GM12891 (cell line): ENCODE data around the gene SHLD1.

Experiments
- DNase-seq: peaks from one replicate; pipeline ENCODE4 v3.0.0; 2011; ENCODE audit warnings: low spot score; ENCODE audit not compliant: insufficient read length
- FAIRE-seq: peaks from 2 replicates; lab custom pipeline; 2011; peaks lifted over from hg19 to GRCh38; lab: Jason Lieb, UNC
- PAX5 ChIP-seq: IDR thresholded peaks from 2 replicates; pipeline ENCODE4 v1.6.1; 2011; ENCODE audit warnings: low read length, moderate library complexity, mild to moderate bottlenecking; ENCODE audit not compliant: insufficient read depth, severe bottlenecking
- POLR2A ChIP-seq: IDR thresholded peaks from 2 replicates; pipeline ENCODE4 v1.6.1; 2011; ENCODE audit warnings: low read depth, low read length, control low read depth
- POLR2AphosphoS5 ChIP-seq: IDR thresholded peaks from 2 replicates; pipeline ENCODE4 v1.6.1; 2011; ENCODE audit warnings: low read depth, low read length, control low read depth
- POU2F2 ChIP-seq: IDR thresholded peaks from 2 replicates; pipeline ENCODE4 v1.6.1; 2011; ENCODE audit warnings: low read depth, mild to moderate bottlenecking, control low read depth, low read length, moderate library complexity
- SPI1 ChIP-seq: IDR thresholded peaks from 2 replicates; pipeline ENCODE4 v1.6.1; 2011; ENCODE audit warnings: low read depth, low read length, control low read depth
- TAF1 ChIP-seq: IDR thresholded peaks from 2 replicates; pipeline ENCODE4 v1.6.1; 2011; ENCODE audit warnings: low read depth, low read length, control low read depth

SHLD1 gene

DNA sequence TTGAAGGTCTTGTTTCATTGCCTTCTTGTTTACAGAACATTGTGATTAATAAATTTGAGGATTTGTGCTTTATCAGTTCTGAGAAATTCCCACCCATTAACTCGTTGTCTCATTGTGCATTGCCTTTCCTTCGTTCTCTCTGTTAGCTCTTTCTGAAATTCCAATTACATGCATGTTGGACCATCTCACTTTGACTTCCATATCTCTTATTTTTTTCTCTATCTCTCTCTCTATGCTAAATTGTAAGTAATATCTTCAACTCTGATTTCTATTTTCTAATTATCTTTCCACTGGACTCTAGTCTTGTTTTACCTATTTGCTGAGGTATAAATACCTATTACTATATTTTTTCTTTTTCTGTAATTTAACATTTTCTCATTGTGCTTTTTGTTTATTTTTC is 92.3 kb downstream of the SHLD1 start:
- FAIRE-seq (peak; percentile 28), DNase-seq (no peak)
- TF ChIP-seq POU2F2 (no peak), SPI1 (no peak), PAX5 (no peak), POLR2A (no peak), POLR2AphosphoS5 (no peak)

DNA sequence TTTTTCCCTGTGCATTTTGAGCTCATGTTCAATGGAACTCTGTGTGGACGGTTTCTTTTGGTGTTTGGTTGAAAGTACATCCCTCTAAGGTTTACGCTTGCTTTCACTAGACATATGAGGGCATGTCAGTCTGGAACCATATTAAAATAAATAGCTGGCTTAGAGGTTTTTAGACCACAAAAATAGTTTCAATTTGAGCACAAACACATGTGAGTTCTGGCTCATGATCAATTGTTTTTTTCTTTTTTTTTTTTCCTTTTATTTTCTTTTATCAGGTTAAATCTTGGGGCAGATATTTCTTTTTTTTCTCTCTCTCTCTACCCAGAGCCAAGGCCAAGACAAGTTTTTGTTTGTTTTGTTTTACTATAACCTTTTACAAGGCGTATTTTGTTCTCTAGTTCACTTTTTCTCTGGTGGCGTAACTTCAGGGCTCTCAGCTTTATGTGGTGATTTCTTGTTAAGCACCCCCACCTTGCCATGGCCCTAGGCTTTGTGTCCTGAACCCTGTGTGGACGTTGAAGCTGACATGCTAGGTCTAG is 92.9 kb downstream of the SHLD1 start:
- TF ChIP-seq POU2F2 (no peak), POLR2A (no peak), POLR2AphosphoS5 (no peak), PAX5 (no peak), SPI1 (no peak), TAF1 (no peak)
- DNase-seq (no peak), FAIRE-seq (peak; percentile 89)

- no peak for TF ChIP-seq POU2F2
- TF ChIP-seq POLR2A, result no peak
- TF ChIP-seq TAF1, result no peak
- no peak for TF ChIP-seq SPI1
- no peak for TF ChIP-seq POLR2AphosphoS5
- TF ChIP-seq PAX5, result no peak
- DNase-seq (peak; percentile 44), FAIRE-seq (peak; percentile 94)
These were observed 94.0 kb downstream of the SHLD1 start for GRCh38 chr20:5844063-5844681.

- FAIRE-seq (peak; percentile 89), DNase-seq (no peak)
- no peak for TF ChIP-seq POU2F2
- TF ChIP-seq SPI1, result peak; percentile 53
These were observed 95.7 kb downstream of the SHLD1 start for GRCh38 chr20:5845681-5846615.

DNA sequence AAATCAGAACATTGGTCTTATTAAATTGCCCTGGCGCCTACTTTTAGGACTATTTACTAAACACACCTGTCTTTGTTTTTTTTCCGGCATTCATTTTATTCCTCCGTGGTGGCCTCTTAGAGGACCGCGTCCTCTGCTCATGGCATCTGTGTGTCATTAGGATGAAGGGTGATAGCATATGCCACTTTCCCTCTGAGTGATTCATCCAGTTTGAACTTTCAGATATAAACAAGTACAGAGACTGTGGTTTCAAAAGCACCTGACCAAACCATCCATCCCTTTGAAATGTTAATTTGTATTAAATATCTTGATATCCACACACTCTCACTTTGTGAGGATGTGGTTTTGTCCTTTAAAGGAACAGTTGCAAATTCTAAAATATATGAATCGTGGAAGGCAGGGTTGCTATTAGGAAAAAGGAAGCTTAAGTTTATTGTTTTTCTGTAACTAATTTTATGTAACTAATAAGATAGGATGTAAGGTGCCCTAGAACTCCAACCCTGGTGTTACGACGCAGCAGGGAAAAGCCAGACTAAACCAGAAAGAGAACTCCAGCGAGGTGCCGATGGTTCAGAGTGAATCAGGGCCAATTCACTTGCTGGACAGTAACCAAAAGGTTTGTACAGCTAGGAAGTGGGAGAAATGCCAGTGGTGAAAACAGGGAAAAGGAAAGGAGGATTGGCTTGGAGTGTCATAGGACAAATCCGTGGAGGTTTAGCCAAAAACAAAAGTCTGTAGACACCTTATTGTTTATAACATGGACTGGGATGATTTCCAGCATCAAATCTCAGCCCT is 98.7 kb downstream of the SHLD1 start:
- no peak for DNase-seq
- TF ChIP-seq POLR2A (no peak), POLR2AphosphoS5 (no peak), SPI1 (no peak), POU2F2 (no peak), TAF1 (no peak), PAX5 (no peak)
- no peak for FAIRE-seq

- DNase-seq (no peak), FAIRE-seq (no peak)
- TF ChIP-seq POLR2A (no peak), POLR2AphosphoS5 (no peak), POU2F2 (no peak), TAF1 (no peak), SPI1 (no peak), PAX5 (no peak)
These were observed 105.7 kb downstream of the SHLD1 start for GRCh38 chr20:5855939-5856338.

DNA sequence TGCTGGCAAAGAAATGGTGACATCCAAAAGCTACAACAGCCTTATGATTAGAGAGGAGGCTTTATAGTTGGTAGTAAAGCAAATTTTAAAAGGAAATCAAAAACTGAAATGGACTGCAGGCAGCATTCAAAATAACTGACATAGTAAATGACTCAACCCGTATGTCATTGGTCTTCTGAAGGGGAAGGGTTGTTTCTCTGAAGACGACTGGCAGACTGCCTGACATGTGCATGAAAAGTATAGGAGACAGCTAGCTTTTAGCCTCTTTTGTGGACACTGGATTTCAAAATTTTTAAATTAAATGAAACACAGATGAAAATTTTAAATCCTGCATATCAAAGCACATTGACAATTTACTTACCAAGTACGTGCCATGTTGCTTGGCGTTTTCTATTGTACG is 109.4 kb downstream of the SHLD1 start:
- no peak for DNase-seq
- no peak for TF ChIP-seq TAF1
- no peak for TF ChIP-seq POLR2A
- no peak for TF ChIP-seq SPI1
- no peak for TF ChIP-seq POU2F2
- TF ChIP-seq PAX5, result no peak
- no peak for TF ChIP-seq POLR2AphosphoS5
- FAIRE-seq, result no peak

GRCh38 chr20:5862703-5863039 is 112.5 kb downstream of the SHLD1 start:
- FAIRE-seq (no peak), DNase-seq (no peak)
- TF ChIP-seq TAF1, result no peak
- no peak for TF ChIP-seq POLR2A
- TF ChIP-seq POLR2AphosphoS5, result no peak
- no peak for TF ChIP-seq PAX5
- no peak for TF ChIP-seq SPI1
- TF ChIP-seq POU2F2, result no peak

DNA sequence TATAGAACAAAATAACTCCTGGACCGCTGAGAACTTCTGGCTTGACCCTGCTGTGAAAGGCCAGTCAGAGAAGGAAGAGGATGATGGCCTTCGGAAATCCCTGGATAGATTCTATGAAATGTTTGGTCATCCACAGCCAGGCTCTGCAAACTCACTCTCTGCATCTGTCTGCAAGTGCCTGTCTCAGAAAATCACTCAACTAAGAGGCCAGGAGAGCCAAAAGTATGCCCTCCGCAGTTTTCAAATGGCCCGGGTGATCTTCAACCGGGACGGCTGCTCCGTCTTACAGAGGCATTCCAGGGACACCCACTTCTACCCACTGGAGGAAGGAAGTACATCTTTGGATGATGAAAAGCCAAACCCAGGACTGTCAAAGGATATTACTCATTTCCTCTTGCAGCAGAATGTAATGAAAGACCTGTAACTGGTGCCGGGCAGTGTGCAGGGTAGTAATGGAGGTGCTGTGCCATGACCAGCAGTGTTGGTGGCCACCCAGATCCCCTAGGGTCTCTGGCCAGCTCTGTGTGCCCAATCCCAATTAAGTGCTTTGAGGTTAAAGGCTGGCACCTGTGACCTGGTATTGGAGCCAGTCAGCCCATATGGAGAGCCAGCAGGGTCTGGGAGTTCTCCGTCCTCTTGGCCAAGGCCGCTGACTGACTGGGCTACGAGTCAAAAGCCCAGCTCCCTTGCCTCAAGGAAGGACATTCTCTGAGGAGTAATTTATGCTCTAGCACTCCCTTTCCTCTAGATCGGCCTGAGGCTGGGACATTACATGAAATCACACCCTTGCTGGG is 113.0 kb downstream of the SHLD1 start:
- FAIRE-seq (no peak), DNase-seq (no peak)
- TF ChIP-seq POLR2AphosphoS5 (no peak), POLR2A (no peak), POU2F2 (no peak), PAX5 (no peak), SPI1 (no peak), TAF1 (no peak)
